HEK293 (cell line): ENCODE results near the gene PPFIA2.

Experiments used
- CTCF ChIA-PET: fragments of 350-600 bp; formaldehyde crosslinking; extraction: SDS; loops from one replicate; lab custom pipeline; 2021; ENCODE audit warnings: antibody characterized with exemption; lab: Yijun Ruan, JAX
- POLR2A ChIA-PET: fragments of 300-600 bp; formaldehyde crosslinking; extraction: SDS; loops from one replicate; lab custom pipeline; 2020; ENCODE audit warnings: antibody characterized with exemption, inconsistent platforms; lab: Yijun Ruan, JAX
- H3K27ac ChIP-seq: fragments of 200-500 bp; sonication (Bioruptor generic); 2 replicates; pipeline ENCODE4 v1.5.1; 2014; ENCODE audit warnings: low read depth, low read length, control low read depth, inconsistent platforms; ENCODE audit errors: extremely low read depth
- H3K36me3 ChIP-seq, 2 experiments: fragments of 200-500 bp in 1 of 2; sonication (Bioruptor generic) in 1 of 2; 1 replicate in 1 of 2; 2 replicates in 1 of 2; pipeline ENCODE4 v1.5.1; 2014 to 2017; ENCODE audit warnings: inconsistent platforms in 2 of 2, low read length in 2 of 2; ENCODE audit not compliant: control insufficient read depth in 2 of 2, insufficient read depth in 1 of 2
- H3K4me1 ChIP-seq: fragments of 200-500 bp; sonication (Bioruptor generic); 2 replicates; pipeline ENCODE4 v1.5.1; 2014; ENCODE audit warnings: mild to moderate bottlenecking, low read length, inconsistent platforms; ENCODE audit not compliant: control insufficient read depth, insufficient read depth
- H3K4me3 ChIP-seq: 2 replicates; pipeline ENCODE4 v1.5.1; 2011; ENCODE audit warnings: low read depth, mild to moderate bottlenecking, control low read depth, low read length, moderate library complexity
- H3K9me3 ChIP-seq: fragments of 200-500 bp; sonication (Bioruptor generic); 2 replicates; pipeline ENCODE4 v1.5.1; 2014; ENCODE audit warnings: low read depth, low read length, inconsistent platforms; ENCODE audit not compliant: control insufficient read depth, insufficient read depth
- ATF2 ChIP-seq: fragments of 450-650 bp; formaldehyde crosslinking; IDR thresholded peaks from 2 replicates; pipeline ENCODE4 v1.5.1; 2016; ENCODE audit warnings: missing biosample characterization, missing genetic modification characterization, low read depth
- EGR2 ChIP-seq: fragments of 450-650 bp; formaldehyde crosslinking; IDR thresholded peaks from 2 replicates; pipeline ENCODE4 v1.5.1; 2016; ENCODE audit warnings: low read depth, missing biosample characterization, missing genetic modification characterization
- HOXA7 ChIP-seq: sonication (generic); formaldehyde crosslinking; IDR thresholded peaks from 2 replicates; pipeline ENCODE4 v1.8.1; 2022; ENCODE audit warnings: missing genetic modification reagents, borderline replicate concordance
- PRDM10 ChIP-seq: fragments of 450-650 bp; formaldehyde crosslinking; IDR thresholded peaks from 2 replicates; pipeline ENCODE4 v1.5.1; 2016; ENCODE audit warnings: missing biosample characterization, missing genetic modification characterization
- RBAK ChIP-seq: fragments of 450-650 bp; formaldehyde crosslinking; IDR thresholded peaks from 2 replicates; pipeline ENCODE4 v1.5.1; 2016; ENCODE audit warnings: missing biosample characterization, missing genetic modification characterization
- TSHZ1 ChIP-seq: fragments of 450-650 bp; formaldehyde crosslinking; IDR thresholded peaks from 2 replicates; pipeline ENCODE4 v1.5.1; 2016; ENCODE audit warnings: missing biosample characterization, missing genetic modification characterization, borderline replicate concordance
- ZBTB44 ChIP-seq: fragments of 450-650 bp; IDR thresholded peaks from 2 replicates; pipeline ENCODE4 v1.5.1; 2018; ENCODE audit warnings: missing biosample characterization, mild to moderate bottlenecking, missing genetic modification characterization
- ZFP37 ChIP-seq: fragments of 450-650 bp; formaldehyde crosslinking; IDR thresholded peaks from 2 replicates; pipeline ENCODE4 v1.5.1; 2016; ENCODE audit warnings: missing biosample characterization, missing genetic modification characterization
- ZNF18 ChIP-seq: fragments of 450-650 bp; formaldehyde crosslinking; IDR thresholded peaks from 2 replicates; pipeline ENCODE4 v1.5.1; 2016; ENCODE audit warnings: missing biosample characterization, missing genetic modification characterization
- ZNF214 ChIP-seq: fragments of 450-650 bp; formaldehyde crosslinking; IDR thresholded peaks from 2 replicates; pipeline ENCODE4 v1.5.1; 2017; ENCODE audit warnings: missing biosample characterization, mild to moderate bottlenecking, missing genetic modification characterization, borderline replicate concordance
- ZNF354C ChIP-seq: fragments of 450-650 bp; formaldehyde crosslinking; IDR thresholded peaks from 2 replicates; pipeline ENCODE4 v1.5.1; 2016; ENCODE audit warnings: missing biosample characterization, missing genetic modification characterization, low read depth, borderline replicate concordance
- ZNF394 ChIP-seq: fragments of 450-650 bp; formaldehyde crosslinking; IDR thresholded peaks from 2 replicates; pipeline ENCODE4 v1.5.1; 2016; ENCODE audit warnings: missing biosample characterization, missing genetic modification characterization, mild to moderate bottlenecking, moderate library complexity, borderline replicate concordance
- ZNF433 ChIP-seq: fragments of 450-650 bp; formaldehyde crosslinking; IDR thresholded peaks from 2 replicates; pipeline ENCODE4 v1.5.1; 2016; ENCODE audit warnings: missing biosample characterization, missing genetic modification characterization, low read depth
- ZNF488 ChIP-seq: fragments of 450-650 bp; formaldehyde crosslinking; IDR thresholded peaks from 2 replicates; pipeline ENCODE4 v1.5.1; 2016; ENCODE audit warnings: missing biosample characterization, missing genetic modification characterization
- ZNF501 ChIP-seq: fragments of 450-650 bp; formaldehyde crosslinking; IDR thresholded peaks from 2 replicates; pipeline ENCODE4 v1.5.1; 2016; ENCODE audit warnings: missing biosample characterization, missing genetic modification characterization
- ZNF548 ChIP-seq: fragments of 450-650 bp; formaldehyde crosslinking; IDR thresholded peaks from 2 replicates; pipeline ENCODE4 v1.5.1; 2016; ENCODE audit warnings: missing biosample characterization, missing genetic modification characterization
- ZNF596 ChIP-seq: fragments of 450-650 bp; IDR thresholded peaks from 2 replicates; pipeline ENCODE4 v1.5.0; 2018; ENCODE audit warnings: missing biosample characterization, mild to moderate bottlenecking, missing genetic modification characterization, moderate library complexity
- ZNF610 ChIP-seq: fragments of 450-650 bp; formaldehyde crosslinking; IDR thresholded peaks from 2 replicates; pipeline ENCODE4 v1.5.1; 2016; ENCODE audit warnings: missing biosample characterization, missing genetic modification characterization, borderline replicate concordance
- ZNF664 ChIP-seq: fragments of 450-650 bp; formaldehyde crosslinking; IDR thresholded peaks from 2 replicates; pipeline ENCODE4 v1.5.1; 2016; ENCODE audit warnings: missing biosample characterization, missing genetic modification characterization

PPFIA2 gene

GRCh38 chr12:81500788-81501187, 258.4 kb downstream of the PPFIA2 start:
- CTCF ChIA-PET = no interaction called here
- no peaks in the 10 kb centered on the region for H3K9me3 ChIP-seq
- H3K4me1 ChIP-seq = no peaks in the 10 kb centered on the region; the same call in 1 of the 2 replicates
- H3K4me3 ChIP-seq = no peak overlapping the region
- no peak overlapping the region for H3K27ac ChIP-seq
- no peak for TF ChIP-seq PRDM10 (tag by site-specific recombination)
- TF ChIP-seq TSHZ1 = no peak
- no peak for TF ChIP-seq EGR2 (tag by site-specific recombination)
- TF ChIP-seq ZNF664 = no peak
- no peak for TF ChIP-seq ZNF501 (tag by site-specific recombination)
- TF ChIP-seq ZNF548 (tag by site-specific recombination) = no peak
- TF ChIP-seq ZFP37 (tag by site-specific recombination) = no peak
- TF ChIP-seq ZNF18 = no peak
- no peak for TF ChIP-seq RBAK
- no peak for TF ChIP-seq ZBTB44 (tag by site-specific recombination)
- no peak for TF ChIP-seq HOXA7 (CRISPR knock-in tag)
- no peak for TF ChIP-seq ZNF488 (tag by site-specific recombination)
- TF ChIP-seq ZNF214 (tag by site-specific recombination) = no peak
- no peak for TF ChIP-seq ZNF596 (tag by site-specific recombination)
- no peak for TF ChIP-seq ATF2 (tag by site-specific recombination)
- no peak for TF ChIP-seq ZNF433 (tag by site-specific recombination)
- no peak for TF ChIP-seq ZNF394 (tag by site-specific recombination)
- no peak for TF ChIP-seq ZNF354C (tag by site-specific recombination)
- TF ChIP-seq ZNF610 (tag by site-specific recombination) = no peak
- H3K36me3 ChIP-seq = no peaks in the 10 kb centered on the region
- POLR2A ChIA-PET = no interaction called here
